ENCODE data around the gene TUBB3.
A peak's percentile ranks its signal among the peaks of the same experiment; 100 is the strongest.
"Not testable (repeated sequence)": the region's sequence is repeated elsewhere in the genome, so short reads cannot be mapped to it uniquely, and the experiment has no call there.

TUBB3 gene

GRCh38 chr16:89922884-89923639, at the start of gene TUBB3:
TUBB3 (plus strand) TSS chr16:89923342; CDS start chr16:89923402, 60 bp downstream.
- peak; percentile 80 for DNase-seq

GRCh38 chr16:89873972-89874689, 49.0 kb upstream of the TUBB3 start:
- peak; percentile 99 for DNase-seq

- not testable (repeated sequence) for DNase-seq
Measured at GRCh38 chr16:89879123-89879522, 44.0 kb upstream of the TUBB3 start.

- DNase-seq, result no peak
Measured at GRCh38 chr16:89880477-89881367, 42.4 kb upstream of the TUBB3 start.

- no peak for DNase-seq
Measured at GRCh38 chr16:89881368-89881730, 41.8 kb upstream of the TUBB3 start.

GRCh38 chr16:89883346-89884040, 39.6 kb upstream of the TUBB3 start:
- DNase-seq, result no peak

GRCh38 chr16:89884041-89884421, 39.1 kb upstream of the TUBB3 start:
- no peak for DNase-seq

- DNase-seq, result no peak
Measured at GRCh38 chr16:89887243-89887642, 35.9 kb upstream of the TUBB3 start.

GRCh38 chr16:89890200-89890599, 32.9 kb upstream of the TUBB3 start:
- DNase-seq, result peak; percentile 68

GRCh38 chr16:89890886-89891657, 32.1 kb upstream of the TUBB3 start:
- DNase-seq, result no peak

GRCh38 chr16:89892055-89892630, 31.0 kb upstream of the TUBB3 start:
- no peak for DNase-seq

- DNase-seq, result no peak
Measured at GRCh38 chr16:89892635-89893034, 30.5 kb upstream of the TUBB3 start.

- no peak for DNase-seq
Measured at GRCh38 chr16:89893642-89894548, 29.2 kb upstream of the TUBB3 start.

- DNase-seq, result no peak
Measured at GRCh38 chr16:89895482-89896250, 27.5 kb upstream of the TUBB3 start.

GRCh38 chr16:89897204-89897603, 25.9 kb upstream of the TUBB3 start:
- DNase-seq, result no peak

- no peak for DNase-seq
Measured at GRCh38 chr16:89898201-89898967, 24.8 kb upstream of the TUBB3 start.

GRCh38 chr16:89899879-89900481, 23.2 kb upstream of the TUBB3 start:
- no peak for DNase-seq

GRCh38 chr16:89900885-89901284, 22.3 kb upstream of the TUBB3 start:
- DNase-seq, result no peak

Measured in activated CD8-positive, alpha-beta memory T cell treated with anti-CD3 and anti-CD28 coated beads, Interleukin-2, amount 50 U/mL, for 48 hours (primary cell).